GM21515 (cell line): ENCODE results near the gene SNX5.

ENCODE experiments used
- ATAC-seq: cut with Tn5 transposase; IDR thresholded peaks from one replicate; pipeline ENCODE4 v1.9.1; 2021; ENCODE audit not compliant: unreplicated experiment

SNX5 gene

GRCh38 chr20:17919149-17919548 lies 49.4 kb downstream of the SNX5 start:
- no peak for ATAC-seq

DNA sequence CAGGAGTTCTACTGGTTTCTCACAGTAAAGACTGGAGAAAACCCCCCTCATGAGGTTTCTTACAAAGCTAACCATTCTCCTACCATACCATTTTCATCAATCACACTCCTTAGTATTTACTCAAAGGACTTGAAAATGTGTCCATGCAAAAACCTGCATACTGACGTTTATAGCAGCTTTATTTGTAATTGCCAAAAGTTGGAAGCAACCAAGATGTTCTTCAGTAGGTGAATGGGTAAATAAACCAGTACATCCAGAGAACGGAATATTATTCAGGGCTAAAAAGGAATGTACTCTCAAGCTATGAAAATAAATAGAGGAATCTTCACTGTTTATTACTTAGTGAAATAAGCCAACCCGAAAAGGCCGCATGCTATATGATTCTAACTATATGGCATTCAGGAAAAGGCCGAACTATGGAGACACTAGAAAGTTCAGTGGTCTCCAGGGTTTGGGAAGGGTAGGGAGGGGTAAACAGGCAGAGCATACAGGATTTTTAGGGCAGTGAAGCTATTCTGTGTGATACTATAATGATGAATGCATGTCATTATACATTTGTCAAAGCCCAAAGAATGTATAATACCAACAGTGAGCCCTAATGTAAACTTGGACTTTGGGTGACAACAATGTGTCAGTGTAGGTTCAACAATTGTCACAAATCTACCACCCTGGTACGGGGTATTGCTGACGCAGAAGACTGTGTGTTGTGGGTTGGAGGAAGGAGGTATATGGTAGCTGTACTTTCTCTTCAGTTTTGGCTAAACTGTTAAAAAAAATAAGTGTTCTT lies 50.6 kb downstream of the SNX5 start:
- no peak for ATAC-seq

DNA sequence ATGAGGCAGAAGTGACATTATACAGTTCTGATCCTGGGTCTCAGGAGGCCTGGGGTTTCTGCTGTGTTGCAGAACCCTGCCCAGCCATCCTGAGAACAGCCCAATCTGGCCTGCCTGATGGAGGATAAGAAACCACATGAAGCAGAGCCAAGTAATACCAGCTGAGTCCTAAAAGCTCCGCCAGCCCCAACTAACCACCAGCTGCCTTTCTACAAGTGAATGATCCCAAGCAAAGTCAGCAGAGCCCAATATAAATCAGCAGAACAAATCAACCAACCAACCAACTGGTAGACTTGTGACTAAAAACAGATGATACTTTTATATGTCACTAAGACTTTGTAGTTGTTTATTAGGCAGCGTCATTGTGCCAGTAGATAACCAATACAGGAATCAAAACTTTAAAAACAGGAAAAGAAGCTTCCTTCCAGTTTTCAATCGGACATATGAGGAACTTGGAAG lies 52.1 kb downstream of the SNX5 start:
- no peak for ATAC-seq

GRCh38 chr20:17914957-17915356 lies 53.6 kb downstream of the SNX5 start:
- no peak for ATAC-seq

DNA sequence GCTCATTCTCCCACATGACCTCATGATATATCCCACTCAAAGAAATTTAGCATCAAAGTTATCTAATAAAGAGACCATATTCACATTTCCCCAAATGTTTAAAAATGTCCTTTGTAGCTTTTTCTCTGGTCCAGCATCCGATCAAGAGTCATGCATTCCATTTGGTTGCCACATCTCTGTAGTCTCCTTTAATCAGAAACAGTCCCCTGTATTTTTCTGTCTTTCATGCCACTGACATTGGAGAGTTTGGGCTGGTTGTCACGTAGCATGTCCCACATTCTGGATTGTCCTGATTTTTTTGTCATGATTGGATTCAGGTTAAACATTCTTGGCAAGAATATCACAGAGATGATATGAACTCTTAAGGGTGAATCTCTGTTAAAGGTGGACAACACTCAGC lies 55.7 kb downstream of the SNX5 start:
- ATAC-seq: no peak

DNA sequence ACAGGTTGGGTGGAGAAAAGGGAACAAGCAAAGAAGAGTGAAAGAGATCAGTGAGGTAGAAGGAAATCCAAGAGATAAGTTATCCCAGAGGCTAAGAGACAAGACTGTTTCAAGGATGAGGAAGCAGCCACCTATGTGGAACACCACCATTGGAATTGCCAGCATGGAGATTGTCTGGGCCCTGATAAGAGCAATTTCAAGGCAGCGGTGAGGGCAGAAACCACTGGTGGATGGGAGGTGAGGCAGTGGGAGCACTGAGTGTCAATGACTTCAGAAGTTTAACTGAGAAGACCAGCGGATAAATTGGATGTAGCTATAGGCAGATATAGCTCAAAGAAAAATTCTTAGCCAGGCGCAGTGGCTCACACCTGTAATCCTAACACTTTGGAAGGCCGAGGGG lies 56.7 kb downstream of the SNX5 start:
- ATAC-seq: no peak

DNA sequence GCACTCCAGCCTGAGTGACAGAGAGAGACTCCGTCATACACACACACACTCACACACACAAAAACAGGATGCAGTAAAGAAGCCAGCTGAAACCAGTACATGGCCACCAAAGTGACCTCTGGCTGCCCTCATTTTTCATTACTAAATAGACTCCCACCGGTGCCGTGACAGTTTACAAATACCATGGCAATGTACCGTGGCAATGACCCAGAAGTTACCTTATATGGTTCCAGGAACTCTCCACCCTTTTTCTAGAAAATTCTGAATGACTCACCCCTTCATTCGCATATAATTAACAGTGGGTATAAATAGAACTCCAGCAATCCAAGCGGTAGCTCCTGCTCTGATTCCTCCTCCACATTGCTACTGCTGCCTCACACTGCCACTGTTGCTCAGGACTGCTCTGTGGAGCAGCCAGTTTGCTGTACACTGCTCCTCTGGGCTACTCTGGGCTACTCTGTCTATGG lies 57.7 kb downstream of the SNX5 start:
- no peak for ATAC-seq

DNA sequence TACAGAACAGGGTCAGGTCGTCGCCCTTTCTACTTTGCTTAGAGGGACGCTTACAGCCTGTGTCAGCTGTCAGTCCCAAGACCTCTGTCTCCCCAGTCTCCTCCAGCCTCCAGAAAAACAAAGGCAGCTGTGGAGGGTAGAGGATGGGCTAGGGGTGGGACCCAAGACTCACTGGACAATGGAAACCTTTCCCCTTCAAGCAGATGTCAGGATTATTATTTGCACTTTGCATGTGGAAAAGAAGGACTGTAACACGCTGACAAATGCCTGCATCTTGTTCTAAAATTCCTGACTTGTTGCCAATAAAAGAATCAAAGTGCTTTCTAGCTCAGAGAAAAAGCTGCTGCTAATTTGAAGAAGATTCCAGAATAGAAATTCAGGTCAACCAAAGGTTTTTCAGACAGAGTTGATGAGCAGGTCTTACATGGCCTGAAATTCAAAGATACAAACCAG lies 58.7 kb downstream of the SNX5 start:
- no peak for ATAC-seq

DNA sequence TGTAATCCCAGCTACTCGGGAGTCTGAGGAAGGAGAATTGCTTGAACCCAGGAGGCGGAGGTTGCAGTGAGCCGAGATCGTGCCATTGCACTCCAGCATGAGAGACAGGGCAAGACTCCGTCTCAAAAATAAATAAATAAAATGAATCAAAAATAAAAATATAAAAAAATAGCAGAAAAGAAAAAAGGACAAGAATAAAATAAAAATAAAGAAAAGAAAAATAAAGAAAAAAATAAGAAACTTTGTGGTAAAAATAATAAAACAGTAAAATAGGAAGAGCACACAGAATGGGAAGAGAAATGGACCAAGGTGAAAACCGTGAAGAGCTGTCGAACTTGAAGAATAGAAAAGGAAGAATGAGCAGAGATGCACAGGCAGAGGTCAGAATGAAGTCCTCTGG lies 63.0 kb downstream of the SNX5 start:
- ATAC-seq: no peak

GRCh38 chr20:17904027-17904426 lies 64.6 kb downstream of the SNX5 start:
- peak; percentile 85 for ATAC-seq

DNA sequence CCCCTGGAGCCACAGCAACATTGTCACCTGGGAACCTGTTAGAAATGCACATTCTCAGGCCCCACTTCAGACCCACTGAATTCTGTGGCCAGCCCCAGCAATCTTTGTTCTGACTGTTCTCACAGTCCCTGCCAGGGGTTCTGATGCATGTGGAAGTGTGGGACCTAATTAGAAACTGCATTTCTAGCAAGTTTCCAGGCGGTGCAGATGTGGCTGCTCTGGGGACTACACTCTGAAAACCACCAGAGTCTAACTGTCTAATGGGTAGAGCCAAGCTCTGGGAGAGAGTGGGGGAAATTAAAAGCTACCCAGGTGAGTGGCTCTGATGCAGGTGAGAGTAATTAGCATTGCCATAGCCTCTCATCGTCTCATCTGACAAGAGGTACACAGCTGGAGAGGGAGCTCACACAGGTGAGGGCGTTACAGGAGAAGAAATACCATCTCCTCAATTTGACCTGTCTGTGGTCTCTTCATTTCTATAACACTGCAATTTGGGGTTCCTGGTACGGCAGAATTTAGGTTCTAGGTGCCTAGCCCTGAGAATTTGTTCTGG lies 66.0 kb downstream of the SNX5 start:
- no peak for ATAC-seq

DNA sequence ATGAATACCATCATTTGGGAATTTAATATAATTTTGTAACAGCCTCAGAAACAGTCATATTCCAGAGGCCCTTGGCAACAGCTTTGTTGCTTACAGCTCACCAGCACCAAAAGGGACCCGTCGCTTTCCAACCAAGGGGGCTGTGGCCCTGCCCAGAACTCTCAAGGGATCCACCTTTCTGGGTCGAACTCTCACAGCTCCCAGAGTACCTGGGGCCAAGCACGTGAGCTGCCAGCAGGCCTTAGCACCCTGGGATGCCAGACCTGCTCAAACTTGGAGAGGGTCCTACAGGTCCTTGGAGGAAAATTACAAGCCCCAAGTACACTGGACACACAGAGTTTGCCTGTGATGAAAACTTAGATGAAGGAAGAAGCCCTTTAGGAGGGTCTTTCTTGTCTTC lies 66.6 kb downstream of the SNX5 start:
- no peak for ATAC-seq

- no peak for ATAC-seq
Observed at GRCh38 chr20:17898548-17898994, 70.0 kb downstream of the SNX5 start.

DNA sequence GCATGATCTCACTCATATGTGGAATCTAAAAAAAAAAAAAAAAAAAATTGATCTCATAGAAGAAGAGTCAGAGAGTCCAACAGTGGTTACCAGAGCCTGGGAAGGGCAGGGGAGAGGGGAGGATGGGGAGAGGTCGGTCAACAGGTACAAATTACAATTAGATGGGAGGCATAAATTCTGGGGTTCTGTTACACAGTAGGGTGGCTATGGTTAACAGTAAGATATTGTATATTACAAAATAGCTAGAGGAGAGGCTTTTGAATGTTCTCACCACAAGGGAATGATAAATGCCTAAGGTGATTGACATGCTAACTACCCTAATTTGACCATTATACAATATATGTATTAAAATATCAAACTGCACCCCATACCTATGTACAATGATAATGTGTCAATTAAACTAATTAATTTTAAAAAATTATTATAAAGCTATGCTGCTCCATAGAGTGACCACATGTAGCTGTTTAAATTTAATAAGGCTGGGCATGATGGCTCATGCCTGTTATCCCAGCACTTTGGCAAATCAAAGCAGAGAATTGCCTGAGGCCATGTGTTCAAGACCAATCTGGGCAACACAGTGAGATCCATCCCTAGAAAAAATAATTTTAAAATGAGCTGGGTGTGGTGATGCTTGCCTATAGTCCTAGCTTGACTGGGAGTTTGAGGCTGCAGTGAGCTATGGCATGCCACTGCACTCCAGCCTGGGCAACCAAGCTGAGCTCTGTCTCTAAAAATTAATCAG lies 70.9 kb downstream of the SNX5 start:
- ATAC-seq: no peak

DNA sequence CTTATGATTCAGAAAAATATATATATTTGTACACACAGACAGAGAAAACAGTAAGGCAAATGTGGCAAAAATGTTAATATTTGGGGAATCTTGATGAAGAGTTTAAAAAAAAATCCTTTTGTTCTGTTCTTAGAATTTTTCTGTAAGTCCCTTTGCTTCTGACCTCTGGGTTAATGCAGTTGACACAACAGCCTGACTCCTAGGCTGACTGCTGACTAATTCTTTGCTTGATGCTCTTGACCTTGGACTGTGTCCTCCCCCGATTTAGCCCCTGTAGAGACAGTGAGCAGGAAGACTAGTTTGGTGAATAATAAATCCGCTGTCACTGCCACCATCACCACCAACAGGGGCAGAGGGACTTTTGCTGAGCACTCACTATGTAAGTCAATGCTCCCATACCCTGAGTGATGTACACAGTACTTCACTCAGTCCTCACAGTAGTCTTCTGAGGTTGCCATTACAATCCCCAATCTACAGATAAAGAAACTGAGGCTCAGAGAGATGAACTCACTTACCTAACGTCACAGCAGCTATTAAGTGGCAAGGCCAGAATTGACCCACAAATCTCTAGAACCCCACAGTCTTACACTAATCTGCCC lies 71.7 kb downstream of the SNX5 start:
- no peak for ATAC-seq

DNA sequence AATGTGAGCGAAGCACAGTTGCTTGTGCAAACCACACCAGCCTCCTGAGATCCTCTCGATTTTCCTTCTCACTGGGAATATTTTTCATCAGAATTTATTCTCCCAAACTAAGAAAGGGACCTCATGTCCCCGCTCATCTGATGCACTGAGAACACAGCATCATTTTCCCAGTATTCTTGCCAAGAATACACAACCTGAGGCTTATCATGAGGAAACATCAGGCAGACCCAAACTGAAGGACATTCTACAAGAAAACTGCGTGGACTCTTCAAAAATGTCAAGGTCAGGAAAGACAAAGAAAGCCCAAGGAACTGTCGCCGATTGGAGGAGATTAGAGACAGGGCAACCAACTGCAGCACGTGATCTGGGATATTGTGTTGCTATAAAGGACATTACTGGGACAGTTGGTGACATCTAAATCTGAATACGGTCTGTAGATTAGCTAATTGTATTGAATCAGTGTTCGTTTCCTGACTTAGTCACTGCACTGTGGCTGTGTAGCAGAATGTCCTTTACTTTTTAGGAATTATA lies 72.3 kb downstream of the SNX5 start:
- no peak for ATAC-seq

GRCh38 chr20:17895641-17896171 lies 72.9 kb downstream of the SNX5 start:
- ATAC-seq: peak; percentile 64

- no peak for ATAC-seq
Observed at GRCh38 chr20:17893445-17893844, 75.1 kb downstream of the SNX5 start.

- ATAC-seq: no peak
Observed at GRCh38 chr20:17892189-17892938, 76.2 kb downstream of the SNX5 start.
